ENCODE results near the gene PROZ.
"Not testable (repeated sequence)": the region's sequence is repeated elsewhere in the genome, so short reads cannot be mapped to it uniquely, and the experiment has no call there.

PROZ gene

GRCh38 chr13:113158946-113159345, 498 bp downstream of the PROZ start:
- DNase-seq = no peak

GRCh38 chr13:113159701-113160100, 1.3 kb downstream of the PROZ start:
- DNase-seq = no peak

- no peak for DNase-seq
These were observed 2.5 kb downstream of the PROZ start for GRCh38 chr13:113160983-113161382.

- DNase-seq = no peak
These were observed 3.0 kb downstream of the PROZ start for GRCh38 chr13:113161433-113161832.

GRCh38 chr13:113161975-113162374, 3.5 kb downstream of the PROZ start:
- not testable (repeated sequence) for DNase-seq

- no peak for DNase-seq
These were observed 4.6 kb downstream of the PROZ start for GRCh38 chr13:113162783-113163685.

GRCh38 chr13:113164492-113164891, 6.0 kb downstream of the PROZ start:
- no peak for DNase-seq

GRCh38 chr13:113166266-113166665, 7.8 kb downstream of the PROZ start:
- no peak for DNase-seq

- no peak for DNase-seq
These were observed 8.2 kb downstream of the PROZ start for GRCh38 chr13:113166681-113167080.

GRCh38 chr13:113167155-113167554, 8.7 kb downstream of the PROZ start:
- DNase-seq = no peak

- DNase-seq = no peak
These were observed 9.1 kb downstream of the PROZ start for GRCh38 chr13:113167575-113167974.

GRCh38 chr13:113168211-113168610, 9.8 kb downstream of the PROZ start:
- DNase-seq = no peak

- DNase-seq = no peak
These were observed 11.1 kb downstream of the PROZ start for GRCh38 chr13:113169277-113170272.

GRCh38 chr13:113170511-113170910, 12.1 kb downstream of the PROZ start:
- no peak for DNase-seq

- no peak for DNase-seq
These were observed 13.0 kb downstream of the PROZ start for GRCh38 chr13:113171250-113172125.

- DNase-seq = no peak
These were observed 14.0 kb downstream of the PROZ start for GRCh38 chr13:113172419-113172926.

- DNase-seq = peak in 1 of 2 donors; percentile 63
These were observed 17.8 kb downstream of the PROZ start for GRCh38 chr13:113176280-113176679.

GRCh38 chr13:113176822-113177221, 18.4 kb downstream of the PROZ start:
- no peak for DNase-seq

- no peak for DNase-seq
These were observed 19.8 kb downstream of the PROZ start for GRCh38 chr13:113178070-113178895.

GRCh38 chr13:113178896-113179167, 20.4 kb downstream of the PROZ start:
- no peak for DNase-seq

- DNase-seq = no peak
These were observed 21.2 kb downstream of the PROZ start for GRCh38 chr13:113179374-113180230.
